ENCODE results near the gene WDR62.

The WDR62 gene

GRCh38 chr19:36054119-36054732 is 471 bp upstream of the WDR62 start, which contains the start of gene THAP8 (continued):
- TF ChIP-seq PBX3 (CRISPR knock-in tag; IDR thresholded peaks at IDR 0.05) = no peak
- TF ChIP-seq ZNF362 (tag by site-specific recombination; IDR thresholded peaks at IDR 0.05) = no peak
- 0 out of 2 replicates have a peak, but pooled peaks have one; percentile 22 for TF ChIP-seq HOXC10 (CRISPR knock-in tag; IDR thresholded peaks at IDR 0.05)
- TF ChIP-seq ZBTB6 (tag by site-specific recombination; IDR thresholded peaks at IDR 0.05) = peak; percentile 22; the same call in 1 of the 2 replicates
- no peak for TF ChIP-seq BCL11B (tag by site-specific recombination; IDR thresholded peaks at IDR 0.05; ENCODE audit: low read depth)
- no peak for TF ChIP-seq PRDM2 (tag by site-specific recombination; IDR thresholded peaks at IDR 0.05; ENCODE audit: borderline replicate concordance)
- TF ChIP-seq SP2 (tag by site-specific recombination; IDR thresholded peaks at IDR 0.05) = peak; percentile 94
- TF ChIP-seq ZBTB21 (tag by site-specific recombination; IDR thresholded peaks at IDR 0.05) = peak; percentile 95
- TF ChIP-seq ZNF155 (tag by site-specific recombination; IDR thresholded peaks at IDR 0.05) = no peak
- TF ChIP-seq SETDB1 (IDR thresholded peaks at IDR 0.05; ENCODE audit: insufficient read length, low read length) = no peak
- TF ChIP-seq ZNF600 (tag by site-specific recombination; IDR thresholded peaks at IDR 0.05) = peak; percentile 99
- TF ChIP-seq ZNF10 (tag by site-specific recombination; IDR thresholded peaks at IDR 0.05) = peak; percentile 68; the same call in 1 of the 2 replicates
- TF ChIP-seq ZNF350 (tag by site-specific recombination; IDR thresholded peaks at IDR 0.05) = no peak
- 0 out of 2 replicates have a peak, but pooled peaks have one; percentile 34 for TF ChIP-seq ZNF239 (tag by site-specific recombination; IDR thresholded peaks at IDR 0.05)
- TF ChIP-seq ZNF76 (tag by site-specific recombination; IDR thresholded peaks at IDR 0.05; ENCODE audit: borderline replicate concordance, low read depth) = peak; percentile 87
- TF ChIP-seq SCRT2 (tag by site-specific recombination; IDR thresholded peaks at IDR 0.05) = peak; percentile 98
- peak; percentile 73; the same call in 1 of the 2 replicates for TF ChIP-seq ZNF692 (tag by site-specific recombination; IDR thresholded peaks at IDR 0.05)
- TF ChIP-seq ZNF404 (tag by site-specific recombination; IDR thresholded peaks at IDR 0.05) = no peak
- TF ChIP-seq GLIS1 (tag by site-specific recombination; IDR thresholded peaks at IDR 0.05) = peak; percentile 93
- no peak for TF ChIP-seq ZSCAN30 (tag by site-specific recombination; IDR thresholded peaks at IDR 0.05)
- no peak for TF ChIP-seq ZNF23 (tag by site-specific recombination; IDR thresholded peaks at IDR 0.05; ENCODE audit: borderline replicate concordance)
- TF ChIP-seq HIC1 (tag by site-specific recombination; IDR thresholded peaks at IDR 0.05) = peak; percentile 100
- peak; percentile 97 for TF ChIP-seq ZNF2 (tag by site-specific recombination; IDR thresholded peaks at IDR 0.05)
- TF ChIP-seq ZNF560 (tag by site-specific recombination; IDR thresholded peaks at IDR 0.05; ENCODE audit: borderline replicate concordance) = no peak
- no peak for TF ChIP-seq ZNF624 (tag by site-specific recombination; IDR thresholded peaks at IDR 0.05)
- TF ChIP-seq ZNF132 (tag by site-specific recombination; IDR thresholded peaks at IDR 0.05; ENCODE audit: borderline replicate concordance) = no peak
- TF ChIP-seq ZNF292 (tag by site-specific recombination; IDR thresholded peaks at IDR 0.05; ENCODE audit: borderline replicate concordance, low read depth) = no peak
- peak; percentile 77 for TF ChIP-seq TRIM28 (IDR thresholded peaks at IDR 0.05; ENCODE audit: borderline replicate concordance, low read length)

All from HEK293 (cell line).